GM21381 (cell line): ENCODE data around the gene PLAC8L1.
A peak's percentile ranks its signal among the peaks of the same experiment; 100 is the strongest.

Experiments used
- ATAC-seq: cut with Tn5 transposase; IDR thresholded peaks from one replicate; pipeline ENCODE4 v1.9.1; 2021; ENCODE audit warnings: mild to moderate bottlenecking, moderate library complexity; ENCODE audit not compliant: unreplicated experiment

PLAC8L1 gene

DNA sequence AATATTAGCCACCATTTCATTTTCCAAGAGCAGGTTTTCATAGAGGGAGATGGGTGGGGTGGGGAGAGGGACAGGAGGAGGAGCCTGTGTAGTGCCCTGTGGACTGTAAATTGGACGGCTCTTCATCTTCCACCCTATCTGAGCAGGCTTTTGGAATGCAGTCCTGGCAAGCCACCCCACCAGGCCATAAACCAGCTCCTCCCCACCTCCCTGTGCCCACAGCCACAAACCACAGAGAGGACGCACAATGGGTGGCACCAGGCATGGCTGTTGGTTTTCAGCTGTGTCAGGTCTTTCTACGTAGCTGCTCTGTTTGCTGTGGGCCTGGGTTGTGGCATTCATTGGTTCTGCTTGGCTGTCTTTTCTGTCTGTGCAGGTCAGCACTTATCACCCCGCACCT, 58.0 kb downstream of the PLAC8L1 start:
- ATAC-seq, result no peak

DNA sequence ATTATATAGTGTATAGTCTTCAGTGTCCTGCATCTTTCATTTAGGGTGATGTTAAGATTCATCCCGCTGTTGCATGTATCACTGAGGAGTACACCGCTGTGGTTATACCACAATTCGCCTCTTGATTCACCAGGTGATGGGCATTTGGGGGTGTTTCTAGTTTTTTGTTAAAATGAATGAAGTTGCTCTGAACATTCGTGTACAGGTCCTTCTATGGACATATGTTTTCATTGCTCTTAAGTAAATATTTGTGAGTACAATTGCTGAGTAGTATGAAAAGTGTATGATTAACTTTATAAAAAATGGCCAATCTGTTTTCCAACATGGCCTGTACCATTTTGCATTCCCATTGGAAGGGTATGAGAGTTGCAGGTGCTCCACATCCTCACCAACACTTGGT, 61.7 kb downstream of the PLAC8L1 start:
- ATAC-seq, result no peak

DNA sequence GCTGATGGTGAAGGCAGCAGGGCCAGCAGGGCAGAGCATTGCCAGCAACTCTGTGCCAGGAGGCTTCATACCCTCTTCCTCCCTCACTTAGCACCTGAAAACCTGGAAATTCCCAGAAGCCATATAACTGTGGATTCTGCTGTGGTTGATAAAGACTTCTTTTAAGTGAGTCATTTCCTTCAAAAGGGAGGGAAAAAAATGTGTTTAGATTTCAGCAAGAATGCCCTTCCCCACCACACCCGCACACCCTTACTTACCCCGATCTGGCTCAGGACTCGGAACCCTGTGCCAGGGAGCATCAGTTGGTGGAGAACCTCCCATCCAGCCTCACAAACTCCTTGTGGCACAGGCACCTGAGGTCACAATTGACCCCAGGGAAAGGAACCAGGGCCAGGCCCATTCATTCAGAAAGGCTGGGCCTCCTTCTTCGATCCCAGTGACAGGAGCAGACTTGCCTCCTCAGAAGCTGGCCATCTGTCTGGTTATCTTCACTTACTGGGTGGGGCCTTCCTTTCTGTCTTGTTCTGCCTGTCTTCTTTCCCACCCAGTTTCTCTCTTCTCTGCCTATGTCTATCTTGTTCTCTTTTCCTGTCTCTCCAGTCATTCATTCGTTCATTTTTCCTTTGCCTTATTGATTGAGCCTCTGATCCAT, 62.6 kb downstream of the PLAC8L1 start:
- ATAC-seq, result no peak

DNA sequence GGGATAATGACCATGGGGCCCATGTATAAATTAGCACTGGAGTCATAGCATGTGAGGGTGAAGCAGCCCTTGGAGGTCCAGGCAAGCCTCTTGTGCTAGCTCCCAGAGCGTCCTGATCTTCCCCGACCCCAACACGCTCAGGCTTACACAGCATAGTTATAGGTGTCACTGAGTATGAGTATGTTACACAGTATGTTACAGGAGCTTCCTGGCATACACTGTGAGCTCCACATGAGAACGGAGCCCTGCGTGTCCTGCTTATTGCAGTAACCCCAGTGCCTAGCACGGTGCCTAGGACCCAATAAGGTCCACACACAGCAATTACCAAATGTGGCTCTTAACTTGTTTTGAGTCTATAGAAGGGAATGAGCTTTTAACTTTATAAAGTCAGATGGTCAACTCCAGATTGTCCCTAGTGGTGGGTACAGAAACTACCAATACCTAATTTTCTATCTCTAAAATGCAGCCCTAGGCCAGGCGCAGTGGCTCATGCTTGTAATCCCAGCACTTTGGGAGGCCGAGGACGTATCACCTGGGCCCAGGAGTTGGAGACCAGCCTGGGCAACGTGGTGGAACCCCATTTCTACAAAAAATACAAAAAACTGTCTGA, 64.1 kb downstream of the PLAC8L1 start:
- peak; percentile 76 for ATAC-seq

DNA sequence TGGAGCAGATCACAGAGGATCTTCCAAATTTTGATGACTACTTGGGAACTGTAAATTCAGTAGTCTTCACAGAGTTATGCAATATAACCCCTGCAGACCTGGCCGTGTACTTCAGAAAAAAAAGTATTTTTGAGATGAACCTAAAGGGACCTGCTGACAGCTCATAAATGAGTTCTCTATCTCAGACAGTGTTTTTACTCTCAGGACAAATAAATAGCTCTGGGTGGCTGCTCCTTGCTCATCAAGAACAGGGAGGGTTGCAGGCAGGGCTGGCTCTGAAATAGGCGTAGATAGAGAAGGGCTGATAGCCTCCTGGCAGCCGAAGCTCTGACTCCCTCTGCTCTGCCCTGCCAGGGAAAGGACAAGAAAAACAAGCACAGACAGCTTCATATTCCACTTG, 64.8 kb downstream of the PLAC8L1 start:
- ATAC-seq, result no peak

DNA sequence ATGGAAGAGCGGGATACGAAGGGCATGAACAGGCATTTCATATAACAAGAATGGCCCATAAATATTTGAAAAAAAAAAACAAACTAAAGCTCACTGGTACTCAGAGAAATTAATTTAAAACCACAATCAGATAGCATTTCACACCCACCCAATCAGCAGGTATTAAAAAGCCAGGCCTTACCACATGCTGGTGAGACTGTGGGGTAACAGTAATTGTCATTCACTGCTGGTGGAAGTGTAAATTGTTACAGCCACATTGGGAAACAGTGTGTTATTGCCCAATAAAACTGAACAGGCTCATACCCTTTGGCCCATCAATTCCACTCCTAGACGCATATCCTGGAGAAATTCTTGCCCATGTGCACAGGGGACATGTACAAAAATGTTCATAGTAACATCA, 66.0 kb downstream of the PLAC8L1 start:
- no peak for ATAC-seq

DNA sequence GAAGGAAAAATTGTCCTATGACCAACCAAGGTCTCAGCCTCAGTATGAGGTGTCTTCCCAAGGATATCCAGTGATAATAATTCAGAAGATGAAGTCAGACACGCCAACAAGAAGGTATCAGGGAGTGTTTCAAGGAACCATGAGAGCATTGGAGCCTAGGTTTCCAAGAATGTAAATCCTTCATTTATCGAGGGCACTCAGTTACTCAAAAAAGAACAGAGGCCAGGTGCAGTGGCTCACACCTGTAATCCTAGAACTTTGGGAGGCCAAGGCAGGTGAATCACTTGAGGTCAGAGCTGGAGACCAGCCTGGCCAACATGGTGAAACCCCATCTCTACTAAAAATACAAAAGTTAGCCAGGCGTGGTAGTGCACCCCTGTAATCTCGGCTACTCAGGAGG, 70.8 kb downstream of the PLAC8L1 start:
- no peak for ATAC-seq
